CD4-positive, alpha-beta T cell treated with Interleukin-1 beta for 1 hour (primary cell): ENCODE data around the gene SSR1.
A peak's percentile ranks its signal among the peaks of the same experiment; 100 is the strongest.
"Not testable (repeated sequence)": the region's sequence is repeated elsewhere in the genome, so short reads cannot be mapped to it uniquely, and the experiment has no call there.

ENCODE experiments used
- DNase-seq, 2 donors: peaks; one replicate each; pipeline ENCODE4 v3.0.0-alpha.2; 2020 to 2022

The SSR1 gene

DNA sequence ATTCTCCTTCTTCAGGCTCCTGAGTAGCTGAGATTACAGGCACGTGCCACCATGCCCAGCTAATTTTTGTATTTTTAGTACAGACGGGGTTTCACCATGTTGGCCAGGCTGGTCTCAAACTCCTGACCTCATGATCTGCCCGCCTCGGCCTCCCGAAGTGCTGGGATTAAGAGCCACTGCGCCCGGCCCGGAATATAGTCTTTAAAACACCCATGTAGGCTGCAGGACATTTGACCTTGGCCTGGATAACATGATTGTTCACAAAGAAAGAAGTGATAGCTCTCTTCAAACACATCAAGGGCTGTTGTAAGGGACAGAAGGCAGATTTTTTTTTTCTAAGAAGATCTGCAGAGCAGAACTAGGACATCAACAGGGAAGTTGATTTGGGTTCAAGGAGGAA is 38.5 kb downstream of the SSR1 start:
- DNase-seq = not testable (repeated sequence)

- no peak for DNase-seq
These were observed 39.3 kb downstream of the SSR1 start for GRCh38 chr6:7273709-7274108.

DNA sequence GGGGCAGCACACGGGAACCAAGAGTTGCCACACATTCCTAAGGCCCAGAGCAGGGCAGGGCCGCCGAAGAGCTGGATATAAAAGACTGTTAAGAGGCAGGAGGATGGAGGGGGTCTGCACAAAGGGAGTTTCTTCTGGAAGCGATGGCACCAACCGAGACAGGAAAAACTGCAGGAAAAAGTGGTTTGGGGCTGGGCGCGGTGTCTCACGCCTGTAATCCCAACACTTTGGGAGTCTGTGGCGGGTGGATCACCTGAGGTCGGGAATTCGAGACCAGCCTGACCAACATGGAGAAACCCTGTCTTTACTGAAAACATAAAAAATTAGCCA is 41.8 kb downstream of the SSR1 start:
- DNase-seq = no peak

- DNase-seq = no peak
These were observed 42.4 kb downstream of the SSR1 start for GRCh38 chr6:7270320-7271204.

GRCh38 chr6:7269816-7270215 is 43.2 kb downstream of the SSR1 start:
- DNase-seq = no peak

DNA sequence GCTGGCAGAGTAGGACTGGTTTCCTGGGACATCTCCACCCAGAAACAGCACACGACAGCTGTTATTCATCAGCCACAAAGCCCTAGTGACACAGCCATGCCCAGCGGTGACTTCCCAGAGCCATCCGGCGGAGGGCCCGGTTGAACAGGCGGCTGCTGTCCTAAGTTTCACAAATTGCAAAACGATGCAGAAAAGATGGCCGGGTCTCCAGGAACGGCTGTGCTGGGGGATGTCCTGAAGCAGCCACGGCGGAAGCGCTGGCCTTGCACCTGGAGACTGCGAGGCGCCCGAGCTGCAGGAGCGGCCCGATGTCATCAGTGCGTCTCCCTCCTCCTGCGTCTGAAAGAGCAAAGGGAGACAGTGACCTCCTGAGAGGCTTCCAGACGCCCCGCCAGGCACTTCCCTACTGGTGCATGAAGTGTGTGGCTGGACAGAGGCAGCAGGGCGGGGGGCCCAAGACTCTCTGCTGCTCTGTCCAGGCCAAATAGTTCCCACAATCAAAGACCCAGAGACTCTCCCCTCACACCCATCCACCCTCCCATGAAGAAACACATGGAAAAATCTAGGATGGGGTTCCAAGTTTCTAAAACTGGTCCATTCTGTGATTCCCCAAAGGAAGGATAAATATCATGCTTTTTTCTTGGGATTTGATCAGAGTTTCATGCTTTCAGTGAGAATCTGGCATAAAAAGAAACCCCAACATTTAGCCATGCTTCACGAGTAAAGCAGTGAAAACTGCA is 44.0 kb downstream of the SSR1 start:
- DNase-seq = no peak

- no peak for DNase-seq
These were observed 44.6 kb downstream of the SSR1 start for GRCh38 chr6:7268362-7268761.

GRCh38 chr6:7267466-7268091 is 45.4 kb downstream of the SSR1 start:
- no peak for DNase-seq

DNA sequence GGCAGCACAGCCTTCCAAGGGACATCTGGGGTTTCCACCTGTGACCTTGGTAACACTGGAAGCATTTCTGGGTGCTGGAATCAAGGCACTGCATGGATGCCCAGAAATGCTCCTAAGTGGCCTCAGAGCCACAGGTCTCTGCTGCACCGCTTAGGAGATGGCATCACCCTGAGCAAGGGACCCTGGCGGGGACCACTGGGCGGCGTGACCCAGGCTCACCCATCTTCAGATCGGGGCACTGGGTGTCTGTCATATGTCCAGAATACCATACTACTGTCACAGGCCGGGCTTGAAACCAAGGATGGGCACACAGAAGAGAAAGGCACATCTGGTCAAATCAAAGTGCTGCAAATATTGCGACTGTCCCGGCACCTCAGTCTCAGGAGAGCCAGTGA is 45.9 kb downstream of the SSR1 start:
- DNase-seq = no peak

- DNase-seq = not testable (repeated sequence)
These were observed 47.6 kb downstream of the SSR1 start for GRCh38 chr6:7265385-7265726.

DNA sequence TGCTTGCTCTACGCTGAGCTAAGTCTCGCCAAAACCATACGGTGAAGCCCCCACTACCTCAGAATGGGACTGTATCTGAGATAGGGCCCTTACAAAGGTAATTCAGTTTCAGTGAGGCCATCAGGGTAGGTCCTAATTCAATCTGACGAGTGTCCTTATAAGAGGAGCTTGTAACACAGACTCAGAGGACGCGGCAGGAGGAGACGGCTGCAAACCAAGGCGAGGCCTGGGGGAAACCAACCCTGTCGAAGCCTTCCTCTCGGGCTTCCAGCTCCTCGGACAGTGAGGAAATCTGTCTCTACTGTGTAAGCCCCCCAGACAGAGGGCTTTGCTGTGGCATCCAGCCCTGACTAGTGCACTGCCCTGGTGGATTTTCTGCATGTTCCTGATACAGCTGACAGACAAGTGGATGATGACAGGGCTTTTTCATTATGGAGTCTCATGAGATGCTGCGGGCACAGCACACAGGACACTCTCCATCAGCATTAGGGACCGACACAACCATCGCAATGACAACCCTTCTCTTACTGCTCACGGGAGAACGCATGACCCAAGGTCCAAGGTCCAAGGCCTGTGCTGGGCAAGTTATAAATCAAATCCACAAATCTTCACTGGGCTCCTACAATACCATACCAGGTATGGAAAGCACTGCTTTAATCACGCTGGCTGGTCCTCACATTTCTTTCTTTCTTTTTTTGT is 48.2 kb downstream of the SSR1 start:
- DNase-seq = no peak

DNA sequence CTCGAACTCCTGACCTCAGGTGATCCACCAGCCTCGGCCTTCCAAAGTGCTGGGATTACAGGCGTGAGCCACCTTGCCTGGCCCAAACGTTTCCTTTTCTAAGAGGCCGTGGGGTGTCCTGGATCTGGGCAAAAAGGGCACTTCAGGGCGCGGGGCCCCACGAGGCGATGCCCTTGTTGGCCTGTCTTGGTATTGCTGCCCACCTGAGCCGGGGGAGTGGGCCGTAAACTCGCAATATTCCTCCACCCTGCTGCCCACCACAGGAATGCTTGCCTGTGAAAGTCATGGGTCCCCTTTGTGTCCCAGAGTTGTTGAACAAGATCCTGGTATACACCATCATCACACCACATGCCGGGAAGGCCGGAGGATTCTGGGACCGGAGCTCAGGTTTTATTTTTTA is 49.0 kb downstream of the SSR1 start:
- no peak for DNase-seq

DNA sequence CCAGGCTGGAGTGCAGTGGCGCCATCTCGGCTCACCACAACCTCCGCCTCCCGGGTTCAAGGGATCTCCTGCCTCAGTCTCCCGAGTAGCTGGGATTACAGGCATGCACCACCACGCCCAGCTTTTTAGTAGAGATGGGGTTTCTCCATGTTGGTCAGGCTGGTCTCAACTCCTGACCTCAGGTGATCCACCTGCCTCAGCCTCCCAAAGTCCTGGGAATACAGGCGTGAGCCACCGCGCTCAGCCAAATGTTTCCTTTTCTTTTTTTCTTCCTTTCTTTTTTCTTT is 49.5 kb downstream of the SSR1 start:
- not testable (repeated sequence) for DNase-seq

- no peak for DNase-seq
These were observed 50.1 kb downstream of the SSR1 start for GRCh38 chr6:7262746-7263518.

GRCh38 chr6:7261852-7262461 is 51.0 kb downstream of the SSR1 start:
- no peak for DNase-seq

DNA sequence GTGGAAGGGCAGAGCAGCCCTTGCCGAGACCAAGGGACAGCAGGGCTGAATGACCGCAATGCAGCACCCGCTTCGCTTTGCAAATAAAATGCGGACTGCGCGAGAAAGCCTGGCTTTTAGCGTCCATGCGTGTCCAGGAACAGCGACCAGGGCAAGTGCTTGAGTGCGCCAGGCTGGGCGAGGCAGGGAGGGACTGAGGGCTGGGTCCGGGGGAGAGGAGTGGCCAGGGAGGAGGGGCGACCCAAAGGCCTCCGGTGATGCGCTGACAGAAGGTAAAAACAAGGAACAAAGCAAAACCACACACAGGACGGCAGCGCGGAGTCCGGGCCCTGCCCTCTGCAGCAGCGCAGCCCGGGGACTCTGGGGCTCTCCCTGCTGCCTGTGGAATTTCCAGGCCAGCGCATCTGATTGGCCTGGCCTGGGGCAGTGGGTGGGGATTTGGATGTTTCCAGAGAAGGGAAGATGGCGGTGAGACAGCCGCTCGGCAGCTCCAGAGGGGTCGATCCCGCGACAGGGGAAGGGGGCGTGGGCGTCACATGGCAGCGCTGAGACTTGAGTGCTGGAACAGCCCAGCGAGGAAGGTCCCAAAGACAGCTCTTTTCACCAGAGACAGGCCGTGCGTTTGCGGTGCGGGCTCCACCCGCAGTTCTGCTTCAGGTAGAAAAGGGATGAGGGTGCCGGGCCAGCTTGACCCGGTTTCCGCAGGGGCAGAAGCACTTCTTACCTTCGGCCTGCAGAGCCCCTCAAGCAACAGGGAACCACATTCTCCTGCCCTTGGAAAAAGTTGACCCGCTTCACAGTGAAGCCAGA is 51.8 kb downstream of the SSR1 start:
- peak; percentile 36 to 76 for DNase-seq

DNA sequence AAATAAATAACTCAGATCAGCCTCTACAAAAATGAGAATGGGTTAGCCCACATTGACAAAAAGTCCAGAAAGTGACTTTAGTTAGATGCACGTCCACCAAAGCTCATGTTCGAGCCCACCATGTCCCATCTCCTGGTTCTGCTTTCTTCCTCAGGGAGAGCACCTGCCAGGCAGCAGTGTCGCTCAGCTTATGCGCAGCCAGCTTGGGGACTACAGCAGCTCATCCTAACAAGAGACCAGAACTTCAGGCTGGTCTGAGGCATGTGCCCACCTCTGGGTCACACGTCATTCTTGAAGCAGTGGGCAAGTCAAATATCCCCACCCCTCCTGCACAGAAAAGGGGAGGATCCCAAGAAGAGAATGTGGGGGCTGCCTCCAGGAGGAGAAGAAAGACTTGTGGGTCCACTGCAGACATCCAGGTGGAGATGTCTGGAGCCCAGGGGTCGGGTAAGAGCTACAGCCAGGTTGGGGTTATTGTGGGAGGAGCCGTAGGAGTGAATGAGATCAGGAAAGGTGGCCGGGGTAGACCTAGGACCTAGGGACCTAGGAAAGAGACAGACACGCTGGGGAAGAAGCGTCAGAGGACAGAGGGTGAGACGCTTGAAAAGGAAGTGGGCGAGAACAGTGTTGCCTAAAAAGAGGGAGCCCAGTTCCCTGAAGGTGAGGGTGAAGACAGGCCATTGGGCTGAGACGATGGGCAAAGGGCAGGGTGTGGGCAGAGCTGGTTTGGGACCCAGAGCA is 52.5 kb downstream of the SSR1 start:
- no peak for DNase-seq

DNA sequence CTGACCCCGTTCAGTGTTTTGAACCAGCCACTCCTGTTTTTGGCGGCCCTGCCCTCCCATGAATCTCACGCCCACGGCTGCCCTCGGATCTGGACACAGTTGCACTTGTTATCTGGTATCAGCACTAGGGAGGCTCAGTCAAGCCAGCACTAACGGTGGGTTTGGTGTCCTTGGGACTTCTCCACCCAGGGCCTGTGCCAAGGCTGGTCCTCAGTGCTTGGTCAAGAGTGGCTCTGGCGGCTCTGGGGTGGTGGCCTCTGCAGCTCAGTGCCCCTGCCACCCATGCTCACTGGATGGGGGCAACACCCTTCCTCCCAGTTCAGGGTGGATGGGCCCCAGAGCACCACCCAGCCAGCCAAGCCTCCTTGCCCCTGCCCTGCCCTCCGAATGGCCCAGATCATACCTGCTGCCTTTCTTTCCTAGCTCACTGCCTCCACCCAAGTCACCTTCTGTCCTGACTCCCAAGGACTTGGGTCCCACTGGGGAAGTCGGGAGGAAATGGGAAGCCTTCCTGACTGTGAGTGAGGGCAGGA is 54.7 kb downstream of the SSR1 start:
- no peak for DNase-seq

DNA sequence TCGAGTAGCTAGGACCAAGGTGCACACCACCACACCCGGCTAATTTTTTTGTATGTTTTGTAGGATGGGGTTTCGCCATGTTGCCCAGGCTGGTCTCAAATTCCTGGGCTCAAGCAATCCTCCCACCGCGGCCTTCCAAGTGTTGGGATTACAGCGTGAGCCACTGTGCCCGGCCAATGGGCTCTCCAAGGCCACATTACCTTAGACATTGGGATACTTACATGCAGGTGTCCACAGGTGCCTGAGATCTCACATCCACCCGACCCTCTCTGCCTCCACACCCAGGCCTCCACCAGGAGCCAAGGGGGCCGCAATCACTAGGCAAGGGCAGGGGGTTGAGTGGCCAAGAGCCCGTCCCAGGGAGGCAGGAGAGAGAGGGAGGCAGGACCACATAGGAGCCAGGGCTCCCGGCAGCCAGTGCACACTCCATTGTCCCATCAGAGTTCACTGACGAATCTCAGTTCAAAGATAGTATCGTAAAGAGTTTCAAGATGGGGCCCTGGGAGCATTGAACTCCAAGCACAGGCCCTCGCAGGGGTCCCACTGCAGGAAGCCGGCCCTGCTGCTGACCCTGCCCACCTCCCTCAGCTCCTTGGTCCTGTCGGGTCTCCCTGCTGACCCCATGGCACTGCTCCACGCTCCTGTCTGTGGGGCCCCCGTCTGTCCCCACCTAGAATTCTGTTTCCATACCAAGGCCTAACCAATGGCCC is 55.3 kb downstream of the SSR1 start:
- no peak for DNase-seq

- DNase-seq = no peak
These were observed 56.2 kb downstream of the SSR1 start for GRCh38 chr6:7256785-7257184.
